MM.1S (cell line): ENCODE results near the gene MYO1H.
"Not testable (repeated sequence)": the region's sequence is repeated elsewhere in the genome, so short reads cannot be mapped to it uniquely, and the experiment has no call there.

Source experiments
- DNase-seq: peaks from one replicate; pipeline ENCODE4 v3.0.0-alpha.2; 2015
- H2AFZ ChIP-seq: fragments of 300-600 bp; sonication (generic); 2 replicates; pipeline ENCODE4 v1.6.0; 2016; ENCODE audit warnings: antibody characterized with exemption, low read length
- H3F3A ChIP-seq: fragments of 300-600 bp; sonication (generic); 2 replicates; pipeline ENCODE4 v1.6.1; 2016; ENCODE audit warnings: mild to moderate bottlenecking, antibody characterized with exemption, low read length, moderate library complexity, mixed read lengths; ENCODE audit not compliant: insufficient read depth
- H3K27ac ChIP-seq: fragments of 300-600 bp; sonication (generic); 2 replicates; pipeline ENCODE4 v1.5.1; 2016; ENCODE audit warnings: mild to moderate bottlenecking, low read length
- H3K27me3 ChIP-seq: fragments of 300-600 bp; sonication (generic); replicated peaks from 2 replicates; pipeline ENCODE4 v1.6.0; 2016; ENCODE audit warnings: low read length; ENCODE audit not compliant: insufficient read depth
- H3K36me3 ChIP-seq: fragments of 300-600 bp; sonication (generic); replicated peaks from 2 replicates; pipeline ENCODE4 v1.6.1; 2016; ENCODE audit warnings: mild to moderate bottlenecking, low read length, mixed read lengths; ENCODE audit not compliant: insufficient read depth
- H3K4me1 ChIP-seq: fragments of 300-600 bp; sonication (generic); 2 replicates; pipeline ENCODE4 v1.6.1; 2016; ENCODE audit warnings: low read length, mixed read lengths
- H3K4me2 ChIP-seq: fragments of 300-600 bp; sonication (generic); 2 replicates; pipeline ENCODE4 v1.6.0; 2016; ENCODE audit warnings: low read depth, low read length
- H3K4me3 ChIP-seq: fragments of 300-600 bp; sonication (generic); 2 replicates; pipeline ENCODE4 v1.5.1; 2016; ENCODE audit warnings: low read length, mixed read lengths
- H3K79me2 ChIP-seq: fragments of 300-600 bp; sonication (generic); 2 replicates; pipeline ENCODE4 v1.6.1; 2016; ENCODE audit warnings: mixed run types, low read length, mixed read lengths
- H3K9ac ChIP-seq: fragments of 300-600 bp; sonication (generic); 2 replicates; pipeline ENCODE4 v1.6.1; 2016; ENCODE audit warnings: low read length, mixed read lengths
- H3K9me2 ChIP-seq: fragments of 300-600 bp; sonication (generic); replicated peaks from 2 replicates; pipeline ENCODE4 v1.6.1; 2016; ENCODE audit warnings: mild to moderate bottlenecking, low read length, mixed read lengths; ENCODE audit not compliant: insufficient read depth
- H3K9me3 ChIP-seq: fragments of 300-600 bp; sonication (generic); replicated peaks from 2 replicates; pipeline ENCODE4 v1.6.1; 2016; ENCODE audit warnings: mild to moderate bottlenecking, low read length, mixed read lengths; ENCODE audit not compliant: insufficient read depth
- H4K20me1 ChIP-seq: fragments of 300-600 bp; sonication (generic); 2 replicates; pipeline ENCODE4 v1.6.1; 2016; ENCODE audit warnings: mild to moderate bottlenecking, low read length, moderate library complexity, mixed read lengths; ENCODE audit not compliant: insufficient read depth
- EZH2 ChIP-seq: fragments of 300-600 bp; sonication (generic); optimal IDR thresholded peaks from 2 replicates; pipeline ENCODE3; 2017; ENCODE audit warnings: low read depth, mild to moderate bottlenecking, antibody characterized with exemption, low read length, mixed read lengths
- EZH2phosphoT487 ChIP-seq: fragments of 300-600 bp; sonication (generic); IDR thresholded peaks from 2 replicates; pipeline ENCODE4 v1.6.1; 2018; ENCODE audit warnings: antibody characterized with exemption, low read length
- TF ChIP-seq, protein P1 (sequence below): fragments of 300-600 bp; sonication (generic); IDR thresholded peaks from 2 replicates; pipeline ENCODE4 v1.5.1; 2016; ENCODE audit warnings: antibody characterized with exemption, low read length, mixed read lengths

The MYO1H gene

DNA sequence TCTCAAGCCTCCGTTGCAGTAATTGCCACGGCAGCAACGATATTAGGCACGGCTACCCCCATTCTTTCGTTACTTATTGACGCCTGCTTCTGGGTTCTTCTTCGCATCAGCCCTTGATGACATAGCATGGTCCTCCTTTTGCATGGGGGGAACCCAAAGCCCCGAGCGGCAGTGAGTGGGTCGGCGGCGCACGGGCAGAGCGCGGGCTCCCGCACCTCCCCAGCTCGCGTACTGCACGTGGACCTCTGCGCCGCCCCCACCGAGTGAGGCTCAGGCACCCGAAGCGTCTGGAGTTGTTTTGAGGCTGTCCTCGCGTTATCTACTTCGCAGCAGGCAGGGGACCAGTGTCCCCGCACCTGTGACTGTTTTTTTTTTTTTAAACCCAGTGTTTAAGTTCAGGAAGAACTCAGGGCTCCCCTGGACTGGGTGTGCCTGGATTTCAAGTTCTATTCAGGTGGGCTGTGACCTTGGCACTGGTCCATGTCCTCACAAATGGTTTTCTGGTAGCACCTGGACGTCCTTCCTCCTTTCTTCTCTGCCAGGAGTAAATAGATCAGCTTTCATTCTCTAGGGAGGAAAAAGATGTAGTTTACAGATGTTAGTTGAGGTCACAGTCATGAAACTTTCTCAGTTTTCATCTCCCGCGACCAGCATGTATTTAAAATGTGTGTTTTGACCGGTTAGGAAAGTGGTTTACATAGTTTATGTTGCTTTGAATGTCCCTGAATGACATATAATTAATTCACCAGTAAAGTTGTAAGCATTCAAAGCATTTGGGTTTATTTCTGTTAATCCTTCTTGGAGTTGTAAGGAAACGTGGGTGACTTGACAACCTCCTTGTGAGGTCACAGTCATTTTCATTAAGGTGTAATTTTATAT, 37.2 kb upstream of the MYO1H start:
- Histone ChIP-seq H3F3A (peaks cover 13% of the 10 kb centered on the region), H2AFZ (peak overlapping the region; percentile 96), H4K20me1 (no peaks in the 10 kb centered on the region), H3K9me3 (no peaks in the 10 kb centered on the region), H3K36me3 (no peaks in the 10 kb centered on the region), H3K9me2 (no peaks in the 10 kb centered on the region), H3K4me2 (peak overlapping the region; percentile 95), H3K4me1 (peaks cover 7% of the 10 kb centered on the region; the same call in 1 of the 2 replicates), H3K27me3 (peaks cover 8% of the 10 kb centered on the region), H3K27ac (peak overlapping the region; percentile 37; the same call in 1 of the 2 replicates), H3K9ac (peak overlapping the region; percentile 69), H3K4me3 (peak overlapping the region; percentile 85), H3K79me2 (no peaks in the 10 kb centered on the region)
- peak; percentile 65 for DNase-seq
- no peak for TF ChIP-seq EZH2
- no peak for TF ChIP-seq EZH2phosphoT487
- TF ChIP-seq, protein P1, sequence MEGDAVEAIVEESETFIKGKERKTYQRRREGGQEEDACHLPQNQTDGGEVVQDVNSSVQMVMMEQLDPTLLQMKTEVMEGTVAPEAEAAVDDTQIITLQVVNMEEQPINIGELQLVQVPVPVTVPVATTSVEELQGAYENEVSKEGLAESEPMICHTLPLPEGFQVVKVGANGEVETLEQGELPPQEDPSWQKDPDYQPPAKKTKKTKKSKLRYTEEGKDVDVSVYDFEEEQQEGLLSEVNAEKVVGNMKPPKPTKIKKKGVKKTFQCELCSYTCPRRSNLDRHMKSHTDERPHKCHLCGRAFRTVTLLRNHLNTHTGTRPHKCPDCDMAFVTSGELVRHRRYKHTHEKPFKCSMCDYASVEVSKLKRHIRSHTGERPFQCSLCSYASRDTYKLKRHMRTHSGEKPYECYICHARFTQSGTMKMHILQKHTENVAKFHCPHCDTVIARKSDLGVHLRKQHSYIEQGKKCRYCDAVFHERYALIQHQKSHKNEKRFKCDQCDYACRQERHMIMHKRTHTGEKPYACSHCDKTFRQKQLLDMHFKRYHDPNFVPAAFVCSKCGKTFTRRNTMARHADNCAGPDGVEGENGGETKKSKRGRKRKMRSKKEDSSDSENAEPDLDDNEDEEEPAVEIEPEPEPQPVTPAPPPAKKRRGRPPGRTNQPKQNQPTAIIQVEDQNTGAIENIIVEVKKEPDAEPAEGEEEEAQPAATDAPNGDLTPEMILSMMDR, result no peak

DNA sequence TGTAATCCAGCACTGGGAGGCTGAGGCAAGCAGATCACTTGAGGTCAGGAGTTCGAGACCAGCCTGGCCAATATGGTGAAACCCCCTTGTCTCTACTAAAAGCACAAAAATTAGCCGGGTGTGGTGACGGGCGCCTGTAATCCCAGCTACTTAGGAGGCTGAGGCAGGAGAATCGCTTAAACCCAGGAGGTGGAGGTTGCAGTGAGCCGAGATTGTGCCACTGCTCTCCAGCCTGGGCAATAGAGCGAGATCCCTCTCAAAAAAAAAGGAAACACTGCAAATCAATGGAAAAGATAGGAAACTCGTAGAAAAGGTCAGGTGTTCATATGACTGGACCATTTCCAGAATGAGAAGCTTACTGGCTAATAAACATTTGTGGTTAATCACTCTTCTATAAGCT, 26.4 kb upstream of the MYO1H start:
- H3K79me2 ChIP-seq, H3K36me3 ChIP-seq, DNase-seq, H3K9me2 ChIP-seq, H3K4me1 ChIP-seq, H3K4me2 ChIP-seq, H3K4me3 ChIP-seq, H4K20me1 ChIP-seq, H3K9ac ChIP-seq, H3K9me3 ChIP-seq, H3F3A ChIP-seq, H3K27me3 ChIP-seq, H3K27ac ChIP-seq, H2AFZ ChIP-seq: not testable (repeated sequence)

DNA sequence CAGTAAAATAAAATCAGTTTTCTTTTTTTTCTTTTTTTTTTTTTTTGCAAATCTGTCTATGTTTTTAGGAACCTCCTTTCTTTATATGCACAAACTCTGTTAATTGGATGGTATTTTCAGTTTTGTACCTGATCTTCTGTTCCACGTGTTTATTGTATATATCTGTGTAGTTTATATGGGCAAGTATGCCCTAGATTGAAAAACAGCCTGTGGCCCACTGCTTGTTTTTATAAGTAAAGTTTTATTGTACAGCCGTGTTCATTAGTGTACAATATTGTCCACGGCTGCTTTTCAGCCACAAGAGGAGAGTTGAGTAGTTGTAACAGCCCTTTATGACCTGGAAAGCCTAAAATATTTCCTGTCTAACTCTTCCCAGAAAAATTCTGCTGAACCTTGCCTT, 18.7 kb upstream of the MYO1H start:
- Histone ChIP-seq H3K4me2 (no peak overlapping the region), H3K27ac (no peak overlapping the region), H3K4me1 (no peaks in the 10 kb centered on the region), H3K9me2 (no peaks in the 10 kb centered on the region), H3K9ac (no peak overlapping the region), H3K4me3 (no peak overlapping the region), H3K79me2 (no peaks in the 10 kb centered on the region), H2AFZ (no peak overlapping the region), H3K27me3 (no peaks in the 10 kb centered on the region), H3K9me3 (no peaks in the 10 kb centered on the region), H3F3A (no peaks in the 10 kb centered on the region), H4K20me1 (no peaks in the 10 kb centered on the region), H3K36me3 (no peaks in the 10 kb centered on the region)
- TF ChIP-seq, protein P1, result no peak
- TF ChIP-seq EZH2, result no peak
- no peak for TF ChIP-seq EZH2phosphoT487
- no peak for DNase-seq

DNA sequence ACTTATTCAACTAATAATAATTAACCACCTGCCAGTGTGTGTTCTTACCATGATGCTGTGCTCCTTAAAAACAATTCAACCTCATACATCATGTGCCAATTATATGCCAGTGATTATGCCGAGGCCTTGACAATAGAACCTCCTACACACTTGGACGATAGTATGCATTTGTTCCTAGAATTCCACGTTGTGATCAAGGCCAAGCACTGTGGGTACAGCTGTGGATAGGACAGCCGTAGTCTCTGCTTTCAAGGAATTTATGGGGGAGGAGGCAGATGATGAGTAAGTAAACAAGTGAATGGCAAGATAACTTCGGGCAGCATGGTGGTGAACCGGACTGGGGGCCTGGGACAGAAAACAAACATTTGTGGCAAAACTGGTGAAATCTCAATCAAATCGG, 18.0 kb upstream of the MYO1H start:
- H2AFZ ChIP-seq, result no peak overlapping the region
- no peaks in the 10 kb centered on the region for H3K9me2 ChIP-seq
- no peaks in the 10 kb centered on the region for H3K79me2 ChIP-seq
- no peaks in the 10 kb centered on the region for H3K9me3 ChIP-seq
- no peaks in the 10 kb centered on the region for H3F3A ChIP-seq
- H3K36me3 ChIP-seq, result no peaks in the 10 kb centered on the region
- H3K4me3 ChIP-seq, result no peak overlapping the region
- no peaks in the 10 kb centered on the region for H4K20me1 ChIP-seq
- DNase-seq, result no peak
- H3K4me2 ChIP-seq, result no peak overlapping the region
- no peak overlapping the region for H3K27ac ChIP-seq
- H3K27me3 ChIP-seq, result no peaks in the 10 kb centered on the region
- H3K4me1 ChIP-seq, result no peaks in the 10 kb centered on the region
- TF ChIP-seq EZH2, result no peak
- TF ChIP-seq, protein P1, result no peak
- no peak for TF ChIP-seq EZH2phosphoT487
- H3K9ac ChIP-seq, result no peak overlapping the region
